GM23338 (cell line): ENCODE data around the gene ZMYND8. TPM values are rescaled to one million over a fixed set of nuclear protein-coding genes. Genes with fewer than 3 reads are reported as not detected.

Experiments
- ATAC-seq: fragments of 200-7000 bp; cut with Tn5 transposase; 3 replicates; pipeline ENCODE4 v1.9.1; 2020
- DNase-seq: peaks from one replicate; pipeline ENCODE4 v3.0.0-alpha.2; 2015; ENCODE audit warnings: low spot score
- H2AFZ ChIP-seq: fragments of 200-600 bp; sonication (generic); 2 replicates; pipeline ENCODE4 v1.8.0; 2016; ENCODE audit warnings: antibody characterized with exemption, mild to moderate bottlenecking, moderate library complexity
- H3F3A ChIP-seq: fragments of 200-600 bp; sonication (generic); replicated peaks from 2 replicates; pipeline ENCODE4 v1.8.0; 2017; ENCODE audit warnings: antibody characterized with exemption, mixed run types, low read depth
- H3K27ac ChIP-seq: fragments of 200-600 bp; sonication (generic); 2 replicates; pipeline ENCODE4 v1.6.1; 2016; ENCODE audit warnings: low read depth
- H3K27me3 ChIP-seq: fragments of 200-600 bp; sonication (generic); 2 replicates; pipeline ENCODE4 v1.8.0; 2016; ENCODE audit warnings: mild to moderate bottlenecking, mixed run types, moderate library complexity; ENCODE audit not compliant: insufficient read depth
- H3K36me3 ChIP-seq: fragments of 200-600 bp; sonication (generic); 2 replicates; pipeline ENCODE4 v1.8.0; 2016; ENCODE audit warnings: mild to moderate bottlenecking; ENCODE audit not compliant: insufficient read depth
- H3K4me1 ChIP-seq: fragments of 200-600 bp; sonication (generic); 2 replicates; pipeline ENCODE4 v1.8.0; 2016; ENCODE audit warnings: mild to moderate bottlenecking, moderate library complexity; ENCODE audit not compliant: insufficient read depth
- H3K4me2 ChIP-seq: fragments of 200-600 bp; sonication (generic); 2 replicates; pipeline ENCODE4 v1.7.1; 2017; ENCODE audit warnings: mixed run types
- H3K4me3 ChIP-seq: fragments of 200-600 bp; sonication (generic); 2 replicates; pipeline ENCODE4 v1.6.1; 2016; ENCODE audit warnings: mixed run types
- H3K79me2 ChIP-seq: fragments of 200-600 bp; sonication (generic); replicated peaks from 2 replicates; pipeline ENCODE4 v1.8.0; 2017; ENCODE audit warnings: mild to moderate bottlenecking; ENCODE audit not compliant: insufficient read depth
- H3K9me2 ChIP-seq: fragments of 200-600 bp; sonication (generic); 2 replicates; pipeline ENCODE4 v1.8.0; 2017; ENCODE audit not compliant: insufficient read depth
- H4K20me1 ChIP-seq: fragments of 200-600 bp; sonication (generic); replicated peaks from 2 replicates; pipeline ENCODE4 v1.8.0; 2017; ENCODE audit warnings: mild to moderate bottlenecking; ENCODE audit not compliant: insufficient read depth
- H3K27ac Mint-ChIP-seq: 2 replicates; pipeline ENCODE4 v1.8.0; 2020; ENCODE audit warnings: inconsistent platforms, mild to moderate bottlenecking, moderate library complexity, mixed read lengths
- H3K27me3 Mint-ChIP-seq: 3 replicates; pipeline ENCODE4 v1.8.0; 2022; ENCODE audit warnings: low read depth, mild to moderate bottlenecking, moderate library complexity, mixed read lengths, inconsistent platforms; ENCODE audit not compliant: insufficient read depth, poor library complexity
- H3K36me3 Mint-ChIP-seq: 3 replicates; pipeline ENCODE4 v1.8.0; 2021; ENCODE audit warnings: low read depth, mild to moderate bottlenecking, inconsistent platforms, moderate library complexity, mixed read lengths
- H3K4me1 Mint-ChIP-seq: 3 replicates; pipeline ENCODE4 v1.8.0; 2020; ENCODE audit warnings: mild to moderate bottlenecking, inconsistent platforms, mixed read lengths
- H3K4me3 Mint-ChIP-seq: 3 replicates; pipeline ENCODE4 v1.8.0; 2021; ENCODE audit warnings: moderate library complexity, mild to moderate bottlenecking, inconsistent platforms, mixed read lengths
- H3K9me3 Mint-ChIP-seq: 3 replicates; pipeline ENCODE4 v1.8.0; 2020; ENCODE audit warnings: moderate library complexity, mild to moderate bottlenecking, inconsistent platforms, mixed read lengths
- CTCF ChIP-seq, 2 experiments: fragments of 200-600 bp in 1 of 2; sonication (generic) in 1 of 2; conservative IDR thresholded peaks; 2 replicates each; pipeline versions ENCODE4 v1.5.1 to v1.6.1; 2016 to 2017; ENCODE audit warnings: antibody characterized with exemption in 2 of 2, low read depth in 2 of 2, mild to moderate bottlenecking in 2 of 2, moderate library complexity in 1 of 2
- ETS1 ChIP-seq: IDR thresholded peaks from 2 replicates; pipeline ENCODE4 v1.6.1; 2016; ENCODE audit warnings: antibody characterized with exemption
- EZH2 ChIP-seq: fragments of 200-600 bp; sonication (generic); IDR thresholded peaks from one replicate; pipeline ENCODE4 v1.8.0; 2017; ENCODE audit warnings: antibody characterized with exemption, mild to moderate bottlenecking, low read depth; ENCODE audit not compliant: unreplicated experiment
- EZH2phosphoT487 ChIP-seq: fragments of 200-600 bp; sonication (generic); IDR thresholded peaks from one replicate; pipeline ENCODE4 v1.8.1; 2018; ENCODE audit warnings: antibody characterized with exemption; ENCODE audit not compliant: unreplicated experiment
- NANOG ChIP-seq: IDR thresholded peaks from 2 replicates; pipeline ENCODE4 v1.6.1; 2016; ENCODE audit warnings: antibody characterized with exemption, borderline replicate concordance
- REST ChIP-seq: IDR thresholded peaks from one replicate; pipeline ENCODE4 v1.6.1; 2018; ENCODE audit warnings: antibody characterized with exemption; ENCODE audit not compliant: unreplicated experiment
- ZNF114 ChIP-seq: fragments of 250-450 bp; sonication (Bioruptor Pico); IDR thresholded peaks from 2 replicates; pipeline ENCODE4 v1.5.0; 2020; ENCODE audit warnings: mild to moderate bottlenecking, moderate library complexity
- ZNF331 ChIP-seq: fragments of 250-450 bp; sonication (Bioruptor Pico); IDR thresholded peaks from 2 replicates; pipeline ENCODE4 v1.5.0; 2020; ENCODE audit warnings: low read depth, mild to moderate bottlenecking, moderate library complexity
- ZNF462 ChIP-seq: fragments of 250-450 bp; sonication (Bioruptor Pico); IDR thresholded peaks from 2 replicates; pipeline ENCODE4 v1.5.0; 2020; ENCODE audit warnings: mild to moderate bottlenecking, moderate library complexity
- polyA plus RNA-seq: library from polyadenylated mRNA; unstranded; fragments of >200 nt; fragmentation: Nextera tagmentation; extraction: Ambion mirVana; gene quantifications from 2 replicates; pipeline ENCODE4 v1.2.1, GENCODE V29; 2016
- total RNA-seq: library from RNA; depleted of rRNA; stranded (reverse); fragments of >200 nt; shearing (Covaris generic); gene quantifications from 2 replicates; pipeline ENCODE4 v1.2.3, GENCODE V29; 2014

Gene ZMYND8
- total and polyA plus RNA-seq, 2 experiments from 2014 or later: 70.9 to 128 TPM

GRCh38 chr20:47332381-47333206, 23.9 kb downstream of the ZMYND8 start:
- ATAC-seq (no peak), DNase-seq (no peak)
- peaks cover 5% of the 10 kb centered on the region for H3K27me3 Mint-ChIP-seq
- no peak overlapping the region for H3K4me2 ChIP-seq
- H3K4me1 Mint-ChIP-seq: peaks cover 69% of the 10 kb centered on the region
- H3K36me3 Mint-ChIP-seq: peaks cover 64% of the 10 kb centered on the region
- H2AFZ ChIP-seq: no peak overlapping the region
- peaks cover 11% of the 10 kb centered on the region for H3K36me3 ChIP-seq
- H3K4me3 ChIP-seq: no peak overlapping the region
- peaks cover 46% of the 10 kb centered on the region for H4K20me1 ChIP-seq
- H3K27me3 ChIP-seq: no peaks in the 10 kb centered on the region
- peaks cover 100% of the 10 kb centered on the region for H3K79me2 ChIP-seq
- H3F3A ChIP-seq: peaks cover 34% of the 10 kb centered on the region
- no peaks in the 10 kb centered on the region for H3K9me2 ChIP-seq
- H3K4me1 ChIP-seq: peaks cover 69% of the 10 kb centered on the region
- no peak for TF ChIP-seq NANOG
- no peak for TF ChIP-seq REST
- no peak for TF ChIP-seq ZNF462 (CRISPR knock-in tag)
- no peak for TF ChIP-seq ETS1
- TF ChIP-seq CTCF (conservative IDR thresholded peaks at IDR 0.05; ENCODE audit: low read depth in 2 of 2): no peak
- no peak for TF ChIP-seq ZNF331 (CRISPR knock-in tag)
- no peak for TF ChIP-seq EZH2
- no peak for TF ChIP-seq EZH2phosphoT487
- TF ChIP-seq ZNF114 (CRISPR knock-in tag): no peak
- H3K27ac Mint-ChIP-seq: peak overlapping the region; percentile 81
- H3K4me3 Mint-ChIP-seq: no peak overlapping the region; the same call in 2 of the 3 replicates
- peak overlapping the region; percentile 59; the same call in 1 of the 2 replicates for H3K27ac ChIP-seq
- no peaks in the 10 kb centered on the region for H3K9me3 Mint-ChIP-seq
